Stimulated activated CD8-positive, alpha-beta memory T cell treated with anti-CD3 and anti-CD28 coated beads, Interleukin-4, amount 100 ng/mL, for 1 hour (primary cell): ENCODE data around the gene MYO1D.

Experiments
- DNase-seq, 2 donors: peaks; one replicate each; pipeline ENCODE4 v3.0.0-alpha.2; 2020; ENCODE audit warnings: low read depth in 2 of 2, low spot score in 1 of 2

Gene MYO1D

GRCh38 chr17:32629563-32630190, 247.2 kb downstream of the MYO1D start:
- no peak for DNase-seq

GRCh38 chr17:32628271-32629044, 248.5 kb downstream of the MYO1D start:
- DNase-seq, result no peak

- no peak for DNase-seq
These were observed 249.5 kb downstream of the MYO1D start for GRCh38 chr17:32627239-32627996.

DNA sequence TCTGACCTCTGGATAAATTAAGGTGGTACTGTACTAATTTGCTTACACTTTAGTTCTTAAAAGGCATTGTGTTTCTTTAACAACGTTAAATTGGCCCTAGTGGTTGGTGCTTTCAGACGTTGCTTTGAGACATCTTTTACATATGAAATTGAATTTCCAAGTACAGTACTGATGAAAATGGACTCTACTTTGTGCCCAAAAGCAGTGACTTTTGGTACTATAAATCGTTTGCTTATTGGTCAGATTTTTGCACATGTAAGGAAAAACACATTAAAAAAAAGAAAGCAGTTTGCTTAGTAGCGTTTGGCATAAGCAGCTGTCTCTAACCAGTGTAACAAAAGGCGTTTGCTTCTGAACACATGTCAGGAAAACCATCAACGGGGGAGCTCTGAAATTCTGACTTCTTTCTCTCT, 250.5 kb downstream of the MYO1D start:
- DNase-seq, result no peak

GRCh38 chr17:32625971-32626370, 251.0 kb downstream of the MYO1D start:
- DNase-seq, result no peak

DNA sequence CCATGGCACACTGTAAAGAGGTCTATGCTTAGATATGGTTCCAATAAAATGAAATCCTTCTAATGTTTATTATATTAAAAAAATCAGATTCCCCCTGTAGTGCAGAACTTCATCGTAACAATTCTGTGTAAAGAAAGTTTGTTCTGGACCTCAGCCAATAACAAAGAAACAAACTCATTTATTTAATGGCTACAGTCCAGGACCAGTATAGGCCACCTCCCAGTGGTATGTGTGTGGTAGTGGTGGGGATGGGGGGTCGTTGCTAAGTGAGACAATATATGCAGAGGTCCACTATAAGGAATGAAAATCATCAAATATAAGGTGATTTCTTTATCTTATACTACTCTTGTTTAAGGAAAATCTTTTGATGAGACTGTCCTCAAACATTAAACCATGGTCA, 253.7 kb downstream of the MYO1D start:
- DNase-seq, result no peak

GRCh38 chr17:32622540-32622939, 254.4 kb downstream of the MYO1D start:
- DNase-seq, result no peak

DNA sequence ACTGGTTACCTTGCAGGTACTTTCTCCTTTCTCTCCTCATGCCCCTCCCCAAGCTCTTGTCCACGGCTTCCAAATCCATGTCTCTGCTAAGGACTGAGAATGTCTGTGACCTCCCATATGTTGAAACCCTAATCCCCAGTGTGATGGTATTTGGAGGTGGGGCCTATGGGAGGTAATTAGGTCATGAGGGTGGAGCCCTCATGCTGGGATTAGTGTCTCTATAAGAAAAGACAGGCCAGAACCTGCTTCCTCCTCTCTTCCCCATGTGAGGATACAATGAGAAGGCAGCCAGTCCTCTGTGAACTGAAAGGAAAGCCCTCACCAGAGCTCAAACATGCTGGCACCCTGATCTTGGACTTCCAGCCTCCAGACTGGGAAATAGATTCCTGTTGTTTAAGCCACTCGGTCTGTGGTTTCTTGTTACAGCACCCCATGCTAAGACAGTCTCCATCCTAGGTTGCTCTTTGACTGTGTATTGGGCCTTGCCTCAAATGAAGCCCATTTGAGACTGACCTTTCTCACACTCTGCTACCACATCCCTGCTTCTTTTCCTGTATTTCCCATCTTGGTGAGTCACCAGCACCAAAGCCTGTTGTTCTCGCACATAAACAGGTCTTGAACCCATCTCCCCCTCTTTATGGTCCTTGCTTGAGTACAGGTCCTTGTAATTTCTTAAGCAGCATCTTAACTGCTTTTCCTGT, 255.2 kb downstream of the MYO1D start:
- DNase-seq, result no peak

DNA sequence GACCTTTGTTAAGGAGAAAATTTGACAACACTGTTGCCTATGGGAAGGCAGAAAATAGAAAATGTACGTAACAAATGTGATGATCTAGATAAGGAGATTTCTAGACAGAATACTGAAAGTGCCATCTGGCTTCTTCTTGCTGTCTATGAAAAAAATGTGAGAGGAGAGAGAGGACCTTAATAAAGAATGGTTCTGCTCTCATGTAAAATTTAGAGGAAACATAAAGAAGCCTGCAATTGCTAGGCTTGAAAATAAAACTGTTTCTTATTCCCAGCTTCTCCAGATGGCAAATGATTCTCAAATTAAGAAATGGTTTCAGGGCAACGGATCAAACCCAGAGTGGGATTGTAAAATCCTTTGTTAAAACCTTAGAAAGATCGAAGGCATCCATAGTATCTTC, 261.6 kb downstream of the MYO1D start:
- DNase-seq, result no peak

DNA sequence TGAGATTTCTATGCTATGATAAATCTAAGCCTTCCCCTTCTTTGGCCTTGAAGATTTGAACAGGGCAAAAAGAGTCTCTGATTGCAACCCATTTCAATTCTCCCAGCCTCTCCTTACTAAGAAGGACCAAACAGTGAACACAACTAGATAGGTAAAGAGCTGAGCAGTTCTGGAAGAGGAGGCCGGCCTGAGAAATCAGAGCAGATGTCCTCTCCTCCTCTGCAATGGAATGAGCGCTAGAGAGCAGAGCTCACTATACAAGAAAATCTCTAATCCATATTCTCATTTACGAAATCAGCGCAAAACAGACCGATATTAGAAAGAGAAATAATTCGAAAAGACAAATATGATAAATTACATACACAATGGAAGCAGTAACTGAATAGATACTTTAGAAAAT, 266.0 kb downstream of the MYO1D start:
- no peak for DNase-seq

- DNase-seq, result no peak
These were observed 266.9 kb downstream of the MYO1D start for GRCh38 chr17:32609884-32610650.

DNA sequence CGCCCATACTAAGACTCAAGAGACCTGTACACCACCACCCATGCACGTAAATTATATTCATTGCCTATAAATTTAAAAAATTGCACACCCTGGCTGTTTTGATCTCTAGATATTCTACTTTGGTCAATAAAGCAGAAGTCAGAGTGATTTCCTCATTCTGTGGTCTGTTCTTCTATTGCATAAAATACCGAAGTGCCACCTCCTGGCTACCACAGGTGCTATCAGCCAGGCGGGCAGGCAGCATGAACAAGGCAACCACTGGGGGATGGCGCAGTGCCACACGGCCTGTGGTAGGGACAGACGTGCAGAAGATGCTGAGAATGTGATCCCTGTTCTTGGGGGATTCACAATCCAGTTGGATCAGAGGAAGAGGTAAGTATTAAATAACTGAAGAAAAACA, 267.8 kb downstream of the MYO1D start:
- DNase-seq, result peak; percentile 36 to 42

GRCh38 chr17:32608267-32608666, 268.7 kb downstream of the MYO1D start:
- no peak for DNase-seq

- no peak for DNase-seq
These were observed 272.0 kb downstream of the MYO1D start for GRCh38 chr17:32604966-32605365.

GRCh38 chr17:32602396-32602795, 274.5 kb downstream of the MYO1D start:
- no peak for DNase-seq

GRCh38 chr17:32601866-32602265, 275.1 kb downstream of the MYO1D start:
- no peak for DNase-seq

- no peak for DNase-seq
These were observed 280.3 kb downstream of the MYO1D start for GRCh38 chr17:32596628-32597027.

DNA sequence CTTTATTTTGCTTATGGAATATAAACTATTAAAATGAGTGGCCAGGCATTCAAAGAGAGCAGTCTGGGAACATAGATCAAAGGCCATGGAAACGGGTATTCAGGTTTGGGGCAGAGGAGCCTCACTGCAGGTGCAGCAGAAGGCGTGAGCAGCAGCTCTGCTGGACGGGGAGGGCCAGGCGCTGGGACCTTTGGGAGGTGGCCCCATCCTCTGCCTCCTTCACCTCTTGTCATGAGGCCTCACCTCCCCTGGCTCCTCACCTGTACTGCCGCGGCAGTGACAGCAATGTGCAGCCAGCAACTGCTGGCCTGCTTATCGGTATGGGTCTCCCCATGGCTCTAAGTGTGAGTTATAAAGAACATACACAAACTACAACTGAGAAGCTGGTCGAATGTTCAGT, 280.7 kb downstream of the MYO1D start:
- no peak for DNase-seq

DNA sequence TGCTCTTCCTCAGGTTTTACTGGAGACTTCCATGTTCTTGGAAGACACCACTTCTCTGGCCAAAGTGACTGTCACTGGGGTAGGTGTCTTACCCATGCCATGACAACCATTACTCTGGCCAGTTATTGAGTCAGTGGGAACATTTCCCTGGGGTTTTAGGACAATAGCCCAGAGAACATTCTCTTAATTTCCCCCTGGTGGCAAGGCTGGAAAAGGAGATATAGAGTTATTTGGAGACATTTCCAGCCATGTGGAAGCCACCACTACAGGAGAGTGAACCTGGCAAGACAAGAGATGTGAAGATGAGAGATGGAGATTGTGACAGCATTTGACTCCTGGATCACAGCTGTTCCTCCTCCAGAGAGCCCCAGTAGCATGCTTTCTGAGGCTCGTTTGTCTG, 283.9 kb downstream of the MYO1D start:
- DNase-seq, result no peak

DNA sequence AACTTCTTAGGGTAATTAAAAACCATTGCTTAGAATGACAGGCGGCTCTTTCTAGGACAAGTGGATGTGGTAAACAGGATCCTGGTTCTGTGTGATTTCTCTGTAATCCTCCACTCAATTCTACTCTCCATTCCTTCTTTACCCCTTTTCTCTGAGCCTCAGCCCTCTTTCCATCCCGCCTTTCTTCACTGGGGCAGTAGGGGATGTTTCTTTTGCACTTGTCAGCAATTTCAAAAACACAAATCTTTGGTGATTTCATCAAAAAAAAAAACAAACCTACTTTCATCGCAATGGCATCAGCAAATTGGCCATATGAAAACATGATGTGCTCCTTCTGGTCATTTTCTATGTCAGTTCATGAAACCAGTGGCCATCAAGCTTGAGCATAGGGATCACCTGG, 285.5 kb downstream of the MYO1D start:
- DNase-seq, result no peak

DNA sequence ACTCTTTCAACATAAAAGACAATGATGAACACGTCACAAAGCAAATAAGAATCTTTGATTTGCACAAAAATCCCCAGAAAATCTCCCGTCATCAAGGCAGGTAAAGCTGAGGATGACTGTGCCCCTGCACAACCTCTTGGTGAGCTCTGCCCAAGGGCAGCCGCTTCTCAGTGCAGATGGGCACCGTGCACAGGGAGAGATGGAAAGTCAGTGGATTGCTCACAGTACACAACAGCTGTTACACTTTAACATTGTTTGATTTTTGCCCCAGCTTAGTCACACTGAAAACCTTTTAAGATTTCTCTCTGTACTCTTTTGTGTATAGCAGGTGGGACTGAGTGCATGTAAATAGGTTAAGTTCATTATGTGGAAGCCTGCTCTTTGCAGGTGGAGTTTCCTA, 285.9 kb downstream of the MYO1D start:
- DNase-seq, result no peak
